Transverse colon (tissue), 4 donors: ENCODE data around the gene MTMR3. TPM values are rescaled to one million over a fixed set of nuclear protein-coding genes. Genes with fewer than 3 reads are reported as not detected.
A peak's percentile ranks its signal among the peaks of the same experiment; 100 is the strongest.

Experiments used
- DNase-seq: peaks from one replicate; pipeline ENCODE4 v3.0.0-alpha.2; 2019
- H3K27ac ChIP-seq, 4 donors: fragments of 200-600 bp; sonication (generic); 2 replicates each; pipeline ENCODE4 v1.5.1; 2016 to 2018; ENCODE audit warnings: inconsistent platforms in 4 of 4
- H3K27me3 ChIP-seq: fragments of 200-600 bp; sonication (generic); 2 replicates; pipeline ENCODE4 v1.5.1; 2017; ENCODE audit warnings: inconsistent platforms
- H3K36me3 ChIP-seq, 4 donors: fragments of 200-600 bp; sonication (generic); 2 replicates each; pipeline ENCODE4 v1.5.1; 2017 to 2019; ENCODE audit warnings: inconsistent platforms in 4 of 4
- H3K4me1 ChIP-seq, 4 donors: fragments of 200-600 bp; sonication (generic); 2 replicates each; pipeline ENCODE4 v1.5.1; 2017 to 2020; ENCODE audit warnings: inconsistent platforms in 4 of 4
- H3K4me3 ChIP-seq, 4 donors: fragments of 200-600 bp; sonication (generic); 1 replicate in 1 of 4; 2 replicates in 3 of 4; pipeline versions ENCODE4 v1.5.1 to v1.6.1; 2017 to 2019; ENCODE audit warnings: inconsistent platforms in 4 of 4
- H3K9me3 ChIP-seq, 2 donors: fragments of 200-600 bp; sonication (generic); 2 replicates each; pipeline ENCODE4 v1.5.1; 2017 to 2019; ENCODE audit warnings: inconsistent platforms in 2 of 2
- CTCF ChIP-seq, 5 experiments: fragments of 200-600 bp in 3 of 5; fragments of 450-650 bp in 2 of 5; sonication (generic) in 3 of 5; IDR thresholded peaks; 1 replicate in 2 of 5; 2 replicates in 3 of 5; pipeline ENCODE4 v1.5.1; 2016 to 2017; ENCODE audit warnings: antibody characterized with exemption in 5 of 5, inconsistent platforms in 3 of 5, mild to moderate bottlenecking in 2 of 5, moderate library complexity in 1 of 5
- EP300 ChIP-seq: sonication (generic); formaldehyde crosslinking; IDR thresholded peaks from one replicate; pipeline ENCODE4 v1.6.1; 2017; ENCODE audit warnings: antibody characterized with exemption, low read depth
- POLR2A ChIP-seq: fragments of 450-650 bp; IDR thresholded peaks from one replicate; pipeline ENCODE4 v1.6.1; 2016; ENCODE audit warnings: antibody characterized with exemption, mild to moderate bottlenecking, moderate library complexity
- POLR2AphosphoS5 ChIP-seq, 3 donors: sonication (generic); formaldehyde crosslinking; IDR thresholded peaks; one replicate each; pipeline ENCODE4 v1.6.1; 2016; ENCODE audit warnings: antibody characterized with exemption in 3 of 3
- WGBS, 2 donors: methylation state at CpG; one replicate each; pipeline ENCODE4 v1.1.5; 2018; ENCODE audit warnings: low coverage in 1 of 2; 5-methylcytosine and 5-hydroxymethylcytosine counted together
- in situ Hi-C, 4 donors: fragments of 200-750 bp; cut with MboI; loops; one replicate each; pipeline versions ENCODE4 v1.15.0 to v1.15.1; 2017; ENCODE audit warnings: low sequenced_read_pairs in 3 of 4, low pct_ligation_motif_present in 1 of 4, low pct_unique_long_range_greater_than_20kb in 1 of 4
- intact Hi-C: fragments of 100-400 bp; cut with DNase I; formaldehyde crosslinking; loops from one replicate; pipeline ENCODE4 v1.15.1; 2023; ENCODE audit warnings: low total_unique reads
- total RNA-seq, 4 donors: library from RNA; depleted of rRNA; stranded (reverse); fragments of >200 nt; gene quantifications; one replicate each; pipeline ENCODE4 v1.1.0, GENCODE V29; 2016

The MTMR3 gene
- total RNA-seq, 4 donors from 2014 or later, result 52.5 to 92.7 (median 70.2) TPM

- WGBS, 2 donors, result 26 to 41% methylated on average over 3 to 5 of the region's 5 CpGs
- Histone ChIP-seq H3K27me3 (no peaks in the 10 kb centered on the region), H3K36me3 (no peaks in the 10 kb centered on the region), H3K4me3 (no peak overlapping the region), H3K4me1 (peaks cover 15 to 61% (median 34%) of the 10 kb centered on the region in 4 donors), H3K9me3 (no peaks in the 10 kb centered on the region), H3K27ac (peak overlapping the region; percentile 24 to 63 (median 32))
- TF ChIP-seq POLR2A (no peak), POLR2AphosphoS5 (IDR thresholded peaks at IDR 0.05) (peak in 2 of 3 donors; percentile 18 to 47)
- DNase-seq, result peak; percentile 86
- in situ Hi-C loops, result no loop called here
- intact Hi-C loops, result no loop called here
Measured at GRCh38 chr22:29907753-29908515, 25.0 kb downstream of the MTMR3 start.

DNA sequence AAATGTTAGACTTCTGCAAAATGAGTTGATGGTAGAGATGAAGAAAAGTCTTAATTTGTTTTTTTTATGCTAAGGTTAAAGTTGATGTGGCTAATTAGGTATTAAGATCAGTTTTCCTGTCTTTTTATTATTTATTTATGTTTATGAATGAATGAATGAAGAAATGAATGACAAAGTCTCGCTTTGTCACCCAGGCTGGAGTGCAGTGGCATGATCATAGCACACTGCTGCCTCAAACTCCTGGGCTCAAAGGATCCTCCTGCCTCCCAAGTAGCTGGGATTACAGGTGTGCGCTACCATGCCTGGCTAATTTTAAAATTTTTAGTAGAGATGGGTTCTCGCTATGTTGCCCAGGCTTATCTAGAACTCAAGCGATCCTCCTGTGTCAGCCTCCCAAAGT is 29.2 kb downstream of the MTMR3 start:
- DNase-seq, result no peak
- in situ Hi-C loops (no loop called here), intact Hi-C loops (no loop called here)
- TF ChIP-seq POLR2A (no peak), POLR2AphosphoS5 (IDR thresholded peaks at IDR 0.05) (no peak), EP300 (no peak), CTCF (IDR thresholded peaks at IDR 0.05) (no peak)
- Histone ChIP-seq H3K36me3 (no peaks in the 10 kb centered on the region), H3K27ac (peak overlapping the region in 2 of 4 donors; percentile 3 to 64), H3K27me3 (no peaks in the 10 kb centered on the region), H3K4me1 (peaks cover 29 to 81% (median 45%) of the 10 kb centered on the region in 4 donors), H3K4me3 (no peak overlapping the region), H3K9me3 (no peaks in the 10 kb centered on the region)
- 99 to 100% methylated on average over 1 to 4 of the region's 4 CpGs for WGBS, 2 donors

DNA sequence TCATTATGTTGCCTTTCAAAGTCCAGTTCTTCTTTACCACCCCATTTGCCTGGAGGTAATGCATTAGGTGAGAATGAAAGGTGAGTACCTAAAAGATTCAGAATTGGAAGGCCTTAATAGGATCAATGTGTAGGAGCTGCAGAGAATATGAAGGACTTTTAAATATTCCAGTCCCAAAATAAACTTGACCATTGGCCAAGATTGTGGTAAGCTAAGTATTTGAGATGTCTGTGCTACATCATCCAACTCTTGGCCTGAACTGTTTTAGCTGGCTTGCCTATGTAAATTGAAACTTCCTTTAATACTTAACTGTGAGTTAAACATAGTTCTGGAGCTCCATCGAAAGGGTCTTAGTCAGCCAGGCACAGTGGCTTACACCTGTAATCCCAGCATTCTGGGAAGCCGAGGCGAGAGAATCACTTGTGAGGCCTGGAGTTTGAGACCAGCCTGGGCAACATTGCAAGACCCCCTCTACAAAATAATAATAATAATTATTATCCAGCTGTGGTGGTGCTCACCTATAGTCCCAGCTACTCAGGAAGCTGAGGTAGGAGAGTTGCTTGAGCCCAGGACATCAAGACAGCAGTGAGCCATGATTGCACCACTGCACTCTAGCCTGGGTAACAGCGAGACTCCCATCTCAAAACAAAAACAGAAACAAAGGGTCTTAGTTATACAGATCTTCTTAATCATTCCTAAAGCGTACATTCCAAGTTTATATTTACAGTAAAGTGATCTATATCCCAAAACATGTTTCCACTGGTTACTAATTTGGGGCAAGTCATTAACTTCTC is 29.8 kb downstream of the MTMR3 start:
- H3K27me3 ChIP-seq, result no peaks in the 10 kb centered on the region
- no peaks in the 10 kb centered on the region for H3K36me3 ChIP-seq
- peaks cover 27 to 81% (median 44%) of the 10 kb centered on the region in 4 donors for H3K4me1 ChIP-seq
- peak overlapping the region; percentile 12 to 64 (median 50) for H3K27ac ChIP-seq
- 78 to 94% methylated on average over 3 to 5 of the region's 5 CpGs for WGBS, 2 donors
- no peak overlapping the region for H3K4me3 ChIP-seq
- TF ChIP-seq EP300 (no peak), POLR2AphosphoS5 (IDR thresholded peaks at IDR 0.05) (peak in 2 of 3 donors; percentile 15 to 33)
- DNase-seq, result no peak
- no peaks in the 10 kb centered on the region for H3K9me3 ChIP-seq
- intact Hi-C loops (no loop called here), in situ Hi-C loops (no loop called here)

DNA sequence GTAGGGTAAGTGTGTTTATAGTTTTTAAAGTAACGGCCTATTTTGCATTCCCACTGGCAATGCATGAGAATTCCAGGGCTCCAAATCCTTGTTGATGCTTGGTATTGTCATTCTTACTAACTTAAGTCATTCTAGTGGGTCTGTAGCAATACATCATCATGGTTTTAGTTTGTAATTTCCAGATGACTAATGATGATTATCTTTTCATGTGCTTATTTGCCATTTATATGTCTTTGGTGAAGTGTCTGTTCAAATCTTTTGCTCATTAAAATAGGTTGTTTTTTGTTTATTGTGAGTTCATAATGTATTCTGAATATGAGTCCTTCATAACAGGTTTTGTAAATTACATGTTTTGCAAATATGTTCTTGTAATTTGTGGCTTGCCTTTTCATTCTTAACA is 31.2 kb downstream of the MTMR3 start:
- Histone ChIP-seq H3K27me3 (no peaks in the 10 kb centered on the region), H3K27ac (peak overlapping the region in 3 of 4 donors; percentile 12 to 57 (median 36)), H3K36me3 (no peaks in the 10 kb centered on the region), H3K9me3 (no peaks in the 10 kb centered on the region), H3K4me3 (no peak overlapping the region), H3K4me1 (peaks cover 23 to 81% (median 39%) of the 10 kb centered on the region in 4 donors)
- in situ Hi-C loops (no loop called here), intact Hi-C loops (no loop called here)
- TF ChIP-seq EP300, result no peak
- peak in 2 of 3 donors; percentile 34 to 54 for TF ChIP-seq POLR2AphosphoS5 (IDR thresholded peaks at IDR 0.05)
- no peak for DNase-seq
- 71 to 100% methylated on average over 1 of the region's 1 CpG for WGBS, 2 donors

DNA sequence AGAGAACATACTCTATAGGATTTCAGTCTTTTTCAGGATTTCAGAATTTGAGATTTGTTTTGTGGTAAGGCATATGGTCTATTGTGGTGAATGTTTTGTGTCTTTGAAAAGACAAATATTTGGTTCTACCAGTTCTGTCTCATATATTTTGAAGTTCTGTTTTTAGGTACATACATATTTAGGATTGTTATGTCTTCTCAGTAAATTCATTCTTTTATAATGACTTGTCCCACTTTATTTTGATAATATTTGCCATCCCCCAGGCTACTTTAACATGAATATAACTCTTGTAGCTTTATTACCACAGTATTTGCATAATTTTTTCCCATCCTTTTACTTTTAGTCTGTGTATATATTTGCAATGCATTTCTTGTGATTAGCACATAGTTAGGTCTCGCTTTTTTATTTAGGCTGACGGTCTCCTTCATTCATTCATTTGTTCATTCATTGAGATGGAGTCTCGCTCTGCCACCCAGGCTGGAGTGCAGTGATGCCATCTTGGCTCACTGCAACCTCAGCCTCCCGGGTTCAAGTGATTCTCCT is 32.1 kb downstream of the MTMR3 start:
- peaks cover 23 to 87% (median 39%) of the 10 kb centered on the region in 4 donors for H3K4me1 ChIP-seq
- intact Hi-C loops (no loop called here), in situ Hi-C loops (no loop called here)
- 91 to 100% methylated on average over 2 to 4 of the region's 4 CpGs for WGBS, 2 donors
- no peak overlapping the region for H3K4me3 ChIP-seq
- no peaks in the 10 kb centered on the region for H3K36me3 ChIP-seq
- no peaks in the 10 kb centered on the region for H3K27me3 ChIP-seq
- peak overlapping the region in 2 of 4 donors; percentile 12 to 57 for H3K27ac ChIP-seq
- DNase-seq, result no peak
- no peaks in the 10 kb centered on the region for H3K9me3 ChIP-seq
- TF ChIP-seq CTCF (IDR thresholded peaks at IDR 0.05), result no peak
- TF ChIP-seq POLR2A, result no peak
